Hair follicular keratinocyte (primary cell): ENCODE data around the gene SYPL1. TPM values are rescaled to one million over a fixed set of nuclear protein-coding genes. Genes with fewer than 3 reads are reported as not detected.

Source experiments
- total RNA-seq: library from RNA; depleted of rRNA; stranded (reverse); fragments of >200 nt; gene quantifications from 2 replicates; pipeline ENCODE4 v1.2.3, GENCODE V29; 2015

SYPL1 gene
- 90.2 and 92.2 TPM in 2 replicates for total RNA-seq

GRCh38 chr7:106112118-106112971, at the start of gene SYPL1:
Gene SYPL1, minus strand, starts transcription at chr7:106112312. Its CDS starts 104 bp downstream, at chr7:106112208.

Other genes starting within 250 kb of the SYPL1 start
- gene ATXN7L1, start 235.7 kb downstream of the SYPL1 start, total RNA-seq = 1.5 and 1.8 TPM in 2 replicates
- gene CDHR3, start 149.0 kb downstream of the SYPL1 start, total RNA-seq = 0.65 and 1.8 TPM in 2 replicates
- gene NAMPT, start 172.7 kb upstream of the SYPL1 start, total RNA-seq = 87.4 and 123 TPM in 2 replicates